Spleen (tissue), 7 donors: ENCODE results near the gene TMEM163.

ENCODE experiments used
- POLR2A ChIP-seq, 3 donors: fragments of 450-650 bp; IDR thresholded peaks; one replicate each; pipeline ENCODE4 v1.5.1; 2017; ENCODE audit warnings: antibody characterized with exemption in 3 of 3, mild to moderate bottlenecking in 1 of 3
- POLR2AphosphoS5 ChIP-seq, 3 donors: sonication (generic); formaldehyde crosslinking; IDR thresholded peaks; one replicate each; pipeline ENCODE4 v1.5.1; 2017; ENCODE audit warnings: antibody characterized with exemption in 3 of 3
- TF ChIP-seq, protein P1 (sequence below), 11 experiments: fragments of 200-600 bp in 7 of 11; fragments of 450-650 bp in 4 of 11; sonication (generic) in 4 of 11; IDR thresholded peaks in 8 of 11; conservative IDR thresholded peaks in 3 of 11; 1 replicate in 7 of 11; 2 replicates in 4 of 11; pipeline versions ENCODE4 v1.4.0 to v1.8.0; 2016 to 2021; ENCODE audit warnings: antibody characterized with exemption in 11 of 11, inconsistent platforms in 4 of 11, mild to moderate bottlenecking in 1 of 11
- donor health status: DM: no; HTN: no; CAD: no; lungs with moderate emphysema.
- donor health status: DM: no; HTN: no; CAD: no.
- donor health status: DM: no; HTN: no; CAD: no.

- TF ChIP-seq, protein P1, sequence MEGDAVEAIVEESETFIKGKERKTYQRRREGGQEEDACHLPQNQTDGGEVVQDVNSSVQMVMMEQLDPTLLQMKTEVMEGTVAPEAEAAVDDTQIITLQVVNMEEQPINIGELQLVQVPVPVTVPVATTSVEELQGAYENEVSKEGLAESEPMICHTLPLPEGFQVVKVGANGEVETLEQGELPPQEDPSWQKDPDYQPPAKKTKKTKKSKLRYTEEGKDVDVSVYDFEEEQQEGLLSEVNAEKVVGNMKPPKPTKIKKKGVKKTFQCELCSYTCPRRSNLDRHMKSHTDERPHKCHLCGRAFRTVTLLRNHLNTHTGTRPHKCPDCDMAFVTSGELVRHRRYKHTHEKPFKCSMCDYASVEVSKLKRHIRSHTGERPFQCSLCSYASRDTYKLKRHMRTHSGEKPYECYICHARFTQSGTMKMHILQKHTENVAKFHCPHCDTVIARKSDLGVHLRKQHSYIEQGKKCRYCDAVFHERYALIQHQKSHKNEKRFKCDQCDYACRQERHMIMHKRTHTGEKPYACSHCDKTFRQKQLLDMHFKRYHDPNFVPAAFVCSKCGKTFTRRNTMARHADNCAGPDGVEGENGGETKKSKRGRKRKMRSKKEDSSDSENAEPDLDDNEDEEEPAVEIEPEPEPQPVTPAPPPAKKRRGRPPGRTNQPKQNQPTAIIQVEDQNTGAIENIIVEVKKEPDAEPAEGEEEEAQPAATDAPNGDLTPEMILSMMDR (IDR thresholded peaks at IDR 0.05 in 8 of 11, conservative IDR thresholded peaks at IDR 0.05 in 3 of 11), result no peak
- no peak for TF ChIP-seq POLR2A (IDR thresholded peaks at IDR 0.05)
- no peak for TF ChIP-seq POLR2AphosphoS5 (IDR thresholded peaks at IDR 0.05)
These were observed 250.0 kb downstream of the TMEM163 start for GRCh38 chr2:134468776-134469175.
